IPS DF 6.9 (cell line): ENCODE measurements around the gene IGSF9.

Source experiments
- DNase-seq: peaks from one replicate; pipeline ENCODE4 v3.0.0-alpha.2; 2013; ENCODE audit warnings: low read depth, low spot score
- H3K27ac ChIP-seq: one replicate; pipeline ENCODE4 v1.5.1; 2013; ENCODE audit warnings: low read length, control low read depth
- H3K27me3 ChIP-seq: 2 replicates; pipeline ENCODE4 v1.6.1; 2013; ENCODE audit warnings: mild to moderate bottlenecking, low read length; ENCODE audit not compliant: control insufficient read depth, insufficient read depth
- H3K36me3 ChIP-seq: 2 replicates; pipeline ENCODE4 v1.6.1; 2013; ENCODE audit warnings: low read length; ENCODE audit not compliant: control insufficient read depth, insufficient read depth
- H3K4me1 ChIP-seq: 2 replicates; pipeline ENCODE4 v1.6.1; 2013; ENCODE audit warnings: low read length; ENCODE audit not compliant: control insufficient read depth, insufficient read depth
- H3K4me3 ChIP-seq: 2 replicates; pipeline ENCODE4 v1.5.1; 2013; ENCODE audit warnings: mild to moderate bottlenecking, low read length
- H3K9me3 ChIP-seq: 2 replicates; pipeline ENCODE4 v1.6.1; 2013; ENCODE audit warnings: low read length, inconsistent platforms; ENCODE audit not compliant: control insufficient read depth, insufficient read depth
- WGBS: extraction: QIAGEN DNeasy Blood & Tissue Kit; methylation state at CpG from one replicate; pipeline ENCODE4 v1.1.7; 2013; ENCODE audit warnings: mixed read lengths, missing lambda C conversion rate; ENCODE audit not compliant: insufficient read length, insufficient coverage; 5-methylcytosine and 5-hydroxymethylcytosine counted together

IGSF9 gene

DNA sequence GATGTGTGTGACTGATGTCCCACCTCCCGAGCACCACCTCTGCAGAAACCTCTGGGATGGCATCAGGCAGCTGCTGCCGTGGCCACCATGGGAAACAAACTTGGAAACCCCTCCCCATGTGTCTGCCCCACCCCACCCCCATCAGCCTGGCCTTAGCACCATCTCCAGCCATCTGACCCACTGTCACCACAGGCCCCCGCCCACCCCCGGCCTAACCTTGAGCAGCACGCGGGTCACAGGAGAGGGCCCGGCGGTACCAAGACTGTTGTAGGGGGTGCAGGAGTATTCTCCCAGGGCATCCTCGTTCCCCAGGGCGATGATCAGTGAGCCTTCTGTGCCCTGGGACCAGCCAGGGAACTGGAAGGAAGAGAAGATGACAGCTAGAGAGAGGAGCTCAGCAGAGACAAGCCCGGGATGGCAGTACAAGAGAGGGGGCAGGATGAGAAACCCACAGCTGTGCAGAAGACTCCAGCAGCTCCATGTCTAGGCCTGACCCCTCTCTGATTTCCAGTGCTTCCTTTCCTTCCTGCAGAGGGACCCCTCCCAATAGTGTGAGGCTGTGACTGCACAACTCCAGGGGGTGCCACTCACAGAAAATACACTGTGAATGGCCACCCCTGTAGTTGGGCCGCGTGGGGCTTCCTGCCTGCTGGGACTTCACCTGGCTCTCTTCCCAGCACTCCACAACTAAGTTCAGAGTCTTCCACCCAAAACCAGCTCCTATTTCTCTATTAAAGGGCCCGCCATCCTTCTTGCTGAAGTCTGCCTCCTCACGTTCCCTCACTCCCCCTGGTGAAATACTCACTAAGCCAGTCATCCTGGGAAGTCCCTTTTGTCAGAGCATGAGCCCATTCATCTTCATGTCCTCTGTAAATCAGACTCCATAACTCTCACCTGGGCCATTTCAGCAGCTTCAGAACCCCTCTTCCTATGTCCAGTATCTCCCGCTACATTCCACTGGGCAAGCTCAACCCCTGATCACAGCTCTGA, 12.8 kb downstream of the IGSF9 start:
- no peak for DNase-seq
- Histone ChIP-seq H3K27ac (no peak overlapping the region), H3K36me3 (peaks cover 17% of the 10 kb centered on the region), H3K4me3 (no peak overlapping the region), H3K4me1 (peaks cover 3% of the 10 kb centered on the region), H3K9me3 (no peaks in the 10 kb centered on the region), H3K27me3 (no peaks in the 10 kb centered on the region)
- WGBS: no CpG with 5 or more reads among the region's 16 CpGs

DNA sequence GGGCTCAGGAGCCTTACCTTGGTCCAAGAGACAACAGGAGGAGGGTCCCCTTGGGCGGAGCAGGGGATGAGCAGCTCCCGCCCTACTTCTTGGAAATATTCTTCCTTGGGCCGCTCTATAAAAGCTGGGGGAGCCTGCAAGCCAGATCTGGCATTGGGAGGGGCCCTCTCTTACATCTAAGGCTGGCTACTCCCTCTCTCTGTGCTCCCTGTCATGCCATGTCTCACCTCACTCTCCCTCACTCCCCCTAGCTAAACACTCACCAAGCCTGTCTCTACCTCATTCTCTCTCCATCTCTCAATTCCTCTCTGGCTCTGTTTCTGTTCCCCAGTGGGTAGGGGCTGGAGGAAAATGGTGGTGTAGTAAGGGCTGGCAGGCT, 13.6 kb downstream of the IGSF9 start:
- no CpG with 5 or more reads among the region's 3 CpGs for WGBS
- Histone ChIP-seq H3K36me3 (peaks cover 17% of the 10 kb centered on the region), H3K9me3 (no peaks in the 10 kb centered on the region), H3K27ac (no peak overlapping the region), H3K27me3 (no peaks in the 10 kb centered on the region), H3K4me3 (no peak overlapping the region), H3K4me1 (peaks cover under 1% of the 10 kb centered on the region)
- no peak for DNase-seq

DNA sequence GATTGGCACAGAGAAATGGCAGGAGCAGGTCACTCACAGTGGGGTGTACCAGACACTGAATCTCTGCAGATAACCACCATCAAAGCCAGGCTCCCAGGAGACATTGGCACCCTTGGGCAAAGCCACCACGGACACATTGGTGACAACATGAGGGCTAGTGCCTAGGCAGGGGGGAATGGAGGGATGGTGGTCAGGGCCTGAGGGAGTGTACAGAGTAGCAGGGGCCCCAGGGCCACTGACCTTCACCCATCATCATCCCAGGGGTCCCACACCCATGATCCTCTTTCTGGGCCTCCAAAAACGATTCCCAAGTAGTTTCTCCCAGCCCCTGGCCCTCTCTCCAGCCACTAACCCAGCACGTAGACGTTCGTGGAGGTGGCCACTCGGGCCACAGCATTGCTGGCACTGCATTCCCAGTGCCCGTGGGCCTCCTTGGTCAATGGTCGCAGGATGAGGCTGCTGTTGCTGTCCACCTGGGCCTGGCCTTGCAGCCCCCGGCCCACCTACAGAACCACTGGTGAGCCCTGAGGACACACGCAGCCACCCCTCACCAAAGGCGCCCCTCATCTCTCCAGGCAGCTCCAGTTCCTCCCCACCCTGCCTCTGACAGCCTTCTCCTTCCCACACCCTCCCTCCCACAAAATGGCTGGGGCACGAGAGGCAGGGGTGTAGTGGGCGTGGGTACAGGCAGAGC, 14.2 kb downstream of the IGSF9 start:
- Histone ChIP-seq H3K9me3 (no peaks in the 10 kb centered on the region), H3K4me3 (no peak overlapping the region), H3K27ac (no peak overlapping the region), H3K36me3 (peaks cover 17% of the 10 kb centered on the region), H3K4me1 (no peaks in the 10 kb centered on the region), H3K27me3 (no peaks in the 10 kb centered on the region)
- no peak for DNase-seq
- WGBS: no CpG with 5 or more reads among the region's 13 CpGs

DNA sequence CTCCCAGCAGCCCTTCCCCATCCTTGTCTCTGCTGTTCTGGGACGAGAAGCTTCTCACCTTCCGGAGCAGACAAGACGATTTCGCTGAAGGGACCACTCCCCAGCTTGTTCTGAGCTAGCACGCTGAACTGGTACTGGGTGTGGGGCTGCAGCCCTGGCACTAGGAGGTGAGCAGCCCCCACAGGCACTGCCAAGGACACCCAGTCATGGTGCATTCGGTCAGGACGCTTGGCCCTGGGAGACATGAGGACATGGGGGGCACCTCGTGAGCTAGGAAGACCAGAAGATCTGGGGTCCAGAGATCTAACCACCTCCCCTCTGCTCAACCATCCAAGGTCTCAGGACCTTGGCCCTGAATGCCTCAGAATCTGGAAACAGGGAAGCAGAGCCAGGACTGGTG, 14.8 kb downstream of the IGSF9 start:
- no peaks in the 10 kb centered on the region for H3K4me1 ChIP-seq
- peaks cover 17% of the 10 kb centered on the region for H3K36me3 ChIP-seq
- DNase-seq: no peak
- WGBS: no CpG with 5 or more reads among the region's 8 CpGs
- H3K27ac ChIP-seq: no peak overlapping the region
- H3K27me3 ChIP-seq: no peaks in the 10 kb centered on the region
- H3K4me3 ChIP-seq: no peak overlapping the region
- no peaks in the 10 kb centered on the region for H3K9me3 ChIP-seq

DNA sequence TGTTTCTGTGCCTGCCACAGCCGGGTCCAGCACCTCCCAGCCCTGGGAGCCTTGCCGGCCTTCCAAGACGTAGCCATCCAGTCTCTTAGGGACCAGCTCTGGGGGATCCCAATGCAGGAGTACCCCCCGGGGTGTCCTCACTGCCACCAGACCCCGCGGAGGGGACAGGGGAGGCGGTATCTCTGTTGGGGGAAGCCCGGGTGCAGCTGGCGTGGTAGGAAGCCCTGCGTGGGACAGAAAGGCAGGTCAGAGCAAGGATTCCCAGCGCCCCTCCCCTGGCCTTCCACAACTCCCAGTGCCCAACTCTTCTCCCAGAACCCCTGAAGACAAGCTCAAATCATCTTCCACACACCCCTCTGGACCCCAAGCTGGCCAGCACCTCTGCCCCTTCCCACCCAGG, 15.2 kb downstream of the IGSF9 start:
- DNase-seq: no peak
- no CpG with 5 or more reads among the region's 11 CpGs for WGBS
- Histone ChIP-seq H3K4me1 (no peaks in the 10 kb centered on the region), H3K27me3 (no peaks in the 10 kb centered on the region), H3K36me3 (peaks cover 14% of the 10 kb centered on the region), H3K27ac (no peak overlapping the region), H3K4me3 (no peak overlapping the region), H3K9me3 (no peaks in the 10 kb centered on the region)

DNA sequence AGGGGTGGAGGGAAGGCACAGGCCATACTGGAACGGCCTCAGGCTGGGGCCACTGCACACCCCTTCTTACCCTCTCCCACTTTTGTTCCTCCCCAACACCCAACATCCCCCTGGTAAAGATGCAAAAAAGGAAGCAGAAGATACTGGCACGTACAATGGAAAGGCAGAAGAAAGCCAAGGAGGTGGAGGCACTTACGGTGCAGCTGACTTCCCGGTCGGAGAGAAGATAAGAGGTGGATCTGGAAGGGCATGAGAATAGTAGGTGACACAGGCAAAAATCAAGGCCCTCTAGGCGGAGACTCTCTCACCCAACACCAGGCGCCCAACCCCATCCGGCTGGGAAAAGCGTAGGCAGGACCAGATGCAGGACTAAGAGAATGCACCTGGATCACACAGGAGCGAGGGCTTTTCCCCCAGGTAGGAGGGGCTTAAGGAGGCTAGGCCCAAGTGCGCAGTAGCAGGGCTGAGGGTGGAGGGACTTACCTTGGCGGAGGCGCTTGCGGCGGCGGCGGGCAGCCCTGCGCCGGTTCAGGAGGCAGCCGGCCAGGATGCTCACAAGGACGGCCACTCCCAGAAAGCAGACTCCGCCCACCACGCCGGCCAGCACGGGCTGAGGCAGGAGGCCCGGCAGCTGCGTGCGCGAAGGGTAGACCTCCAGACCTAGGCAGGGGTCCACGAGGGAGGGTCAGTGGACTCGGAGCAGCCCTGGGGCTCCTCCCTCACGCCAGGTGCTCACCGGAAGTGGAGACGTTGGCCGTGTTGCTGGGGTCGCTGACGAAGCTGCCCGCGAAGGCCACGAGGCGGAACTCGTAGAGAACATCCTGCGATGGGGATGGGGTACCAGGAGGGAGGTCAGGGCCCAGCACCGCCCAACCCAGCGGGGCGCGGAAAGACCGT, 16.0 kb downstream of the IGSF9 start:
- Histone ChIP-seq H3K4me1 (0 out of 2 replicates have a peak, but pooled peaks cover 2% of the 10 kb centered on the region), H3K27ac (no peak overlapping the region), H3K9me3 (no peaks in the 10 kb centered on the region), H3K27me3 (no peaks in the 10 kb centered on the region), H3K4me3 (no peak overlapping the region), H3K36me3 (peaks cover 11% of the 10 kb centered on the region)
- DNase-seq: no peak
- WGBS: no CpG with 5 or more reads among the region's 48 CpGs

DNA sequence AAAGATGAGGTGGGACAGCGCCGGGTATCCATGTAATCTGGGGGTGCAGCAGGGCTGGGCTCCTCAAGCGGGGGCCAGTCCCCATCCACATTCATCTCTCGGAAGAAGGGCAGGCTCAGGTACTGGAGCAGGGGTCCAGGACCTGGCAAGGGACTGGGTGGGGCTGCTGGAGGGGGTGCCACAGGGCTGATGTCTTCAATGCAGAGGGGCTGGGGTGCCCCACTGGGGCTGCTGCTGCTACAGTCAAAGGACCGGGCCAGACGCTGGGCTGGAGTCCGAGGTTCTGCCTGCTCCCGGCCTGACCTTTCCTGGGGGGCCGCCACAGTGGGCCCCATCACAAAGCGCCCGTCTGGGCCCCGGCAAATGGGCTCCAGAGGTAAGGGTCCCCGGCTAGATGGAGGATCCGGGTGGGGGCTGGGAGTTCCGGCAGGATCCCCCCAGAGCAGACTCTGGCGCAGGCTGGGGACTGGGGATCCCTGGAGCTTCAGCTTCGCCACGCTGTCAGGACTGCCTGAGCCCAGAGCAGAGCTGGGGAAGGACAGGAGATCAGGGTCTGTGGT, 16.8 kb downstream of the IGSF9 start:
- Histone ChIP-seq H3K36me3 (peaks cover 7% of the 10 kb centered on the region; the same call in 1 of the 2 replicates), H3K4me3 (no peak overlapping the region), H3K27me3 (no peaks in the 10 kb centered on the region), H3K4me1 (peaks cover 5% of the 10 kb centered on the region), H3K9me3 (no peaks in the 10 kb centered on the region), H3K27ac (no peak overlapping the region)
- WGBS: no CpG with 5 or more reads among the region's 18 CpGs
- DNase-seq: no peak

DNA sequence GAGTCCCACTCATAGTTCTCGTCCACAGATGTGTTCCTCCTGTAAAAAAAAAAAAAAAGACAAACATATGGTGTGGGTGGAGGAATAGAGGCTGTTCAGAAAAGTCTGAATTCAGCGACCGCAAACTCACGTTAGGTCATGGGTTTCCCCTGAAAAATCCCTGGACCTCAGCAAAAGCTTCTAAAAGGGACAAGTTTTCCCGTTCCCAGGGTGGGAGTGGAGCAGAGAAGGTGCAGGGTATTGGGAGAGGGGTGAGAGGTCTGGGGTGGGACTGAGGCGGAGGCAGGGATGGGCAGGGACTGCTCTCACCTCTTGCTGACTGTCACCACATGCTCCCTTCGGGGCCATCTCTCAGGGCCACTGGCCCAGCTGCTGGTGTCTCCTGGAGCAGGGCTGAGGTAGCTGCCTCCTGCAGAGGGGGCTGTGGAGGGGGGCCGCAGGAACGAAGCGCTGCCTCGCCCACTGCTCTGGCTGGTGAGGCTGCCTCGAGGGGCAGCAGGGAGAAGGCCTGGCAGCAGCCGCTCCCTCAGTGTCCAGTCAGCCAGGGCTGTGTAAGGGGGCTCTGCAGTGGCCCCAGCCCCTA, 17.5 kb downstream of the IGSF9 start:
- DNase-seq: no peak
- WGBS: no CpG with 5 or more reads among the region's 13 CpGs
- Histone ChIP-seq H3K9me3 (no peaks in the 10 kb centered on the region), H3K27ac (no peak overlapping the region), H3K36me3 (peaks cover 7% of the 10 kb centered on the region; the same call in 1 of the 2 replicates), H3K4me3 (no peak overlapping the region), H3K4me1 (peaks cover 11% of the 10 kb centered on the region), H3K27me3 (no peaks in the 10 kb centered on the region)

DNA sequence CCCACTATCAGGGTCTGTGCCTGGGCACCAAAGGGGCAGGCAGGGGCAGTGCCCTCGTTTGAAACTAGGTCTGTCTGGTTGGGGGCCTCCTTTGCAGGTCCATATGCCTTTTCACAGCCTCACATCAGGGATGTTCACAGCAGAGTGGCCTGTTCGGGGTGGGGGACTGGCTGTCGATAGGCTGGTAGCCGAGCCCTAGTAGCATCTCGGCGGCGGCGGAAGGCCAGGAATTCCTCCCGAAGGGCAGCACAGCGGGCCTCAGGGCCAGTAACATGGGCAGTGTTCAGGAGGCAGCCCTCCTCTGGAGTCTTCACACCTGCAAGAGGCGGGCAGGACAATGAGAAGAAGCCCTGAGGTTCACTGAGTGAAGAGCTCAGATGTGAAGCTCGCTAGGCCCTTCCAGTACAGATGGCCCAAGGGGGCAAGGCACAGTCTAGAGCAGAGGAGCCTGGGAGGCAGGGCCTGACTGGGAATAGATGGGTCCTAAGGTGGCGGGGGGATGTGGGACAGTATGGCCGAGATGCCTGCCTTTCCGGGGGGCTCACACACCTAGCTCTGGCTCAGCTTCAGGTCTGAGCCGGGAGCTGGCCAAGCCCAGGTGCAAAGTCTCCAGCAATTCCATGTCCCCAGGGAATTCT, 18.1 kb downstream of the IGSF9 start:
- no peaks in the 10 kb centered on the region for H3K27me3 ChIP-seq
- no peak overlapping the region for H3K4me3 ChIP-seq
- peaks cover 7% of the 10 kb centered on the region; the same call in 1 of the 2 replicates for H3K36me3 ChIP-seq
- no peak overlapping the region for H3K27ac ChIP-seq
- H3K4me1 ChIP-seq: peaks cover 14% of the 10 kb centered on the region
- no CpG with 5 or more reads among the region's 16 CpGs for WGBS
- H3K9me3 ChIP-seq: no peaks in the 10 kb centered on the region
- DNase-seq: no peak
